ENCODE data around the gene GPC5.

GRCh38 chr13:92825938-92826596 lies 1427.6 kb downstream of the GPC5 start:
- TF ChIP-seq, protein P1, sequence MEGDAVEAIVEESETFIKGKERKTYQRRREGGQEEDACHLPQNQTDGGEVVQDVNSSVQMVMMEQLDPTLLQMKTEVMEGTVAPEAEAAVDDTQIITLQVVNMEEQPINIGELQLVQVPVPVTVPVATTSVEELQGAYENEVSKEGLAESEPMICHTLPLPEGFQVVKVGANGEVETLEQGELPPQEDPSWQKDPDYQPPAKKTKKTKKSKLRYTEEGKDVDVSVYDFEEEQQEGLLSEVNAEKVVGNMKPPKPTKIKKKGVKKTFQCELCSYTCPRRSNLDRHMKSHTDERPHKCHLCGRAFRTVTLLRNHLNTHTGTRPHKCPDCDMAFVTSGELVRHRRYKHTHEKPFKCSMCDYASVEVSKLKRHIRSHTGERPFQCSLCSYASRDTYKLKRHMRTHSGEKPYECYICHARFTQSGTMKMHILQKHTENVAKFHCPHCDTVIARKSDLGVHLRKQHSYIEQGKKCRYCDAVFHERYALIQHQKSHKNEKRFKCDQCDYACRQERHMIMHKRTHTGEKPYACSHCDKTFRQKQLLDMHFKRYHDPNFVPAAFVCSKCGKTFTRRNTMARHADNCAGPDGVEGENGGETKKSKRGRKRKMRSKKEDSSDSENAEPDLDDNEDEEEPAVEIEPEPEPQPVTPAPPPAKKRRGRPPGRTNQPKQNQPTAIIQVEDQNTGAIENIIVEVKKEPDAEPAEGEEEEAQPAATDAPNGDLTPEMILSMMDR (IDR thresholded peaks at IDR 0.05 in 4 of 5, conservative IDR thresholded peaks at IDR 0.05 in 1 of 5), result no peak
- TF ChIP-seq POLR2A (IDR thresholded peaks at IDR 0.05), result no peak

Measured in gastrocnemius medialis (tissue), 4 donors.